ENCODE data around the gene THSD7B.

- TF ChIP-seq EZH2 (IDR thresholded peaks at IDR 0.05; ENCODE audit: low read length, unreplicated experiment) (no peak), CTCF (conservative IDR thresholded peaks at IDR 0.05; ENCODE audit: low read depth, low read length) (no peak)
These were observed 239.9 kb downstream of the THSD7B start for GRCh38 chr2:137005210-137005609.

All from PC-3 (cell line).